Upper lobe of left lung (tissue), 6 donors: Measurements from ENCODE around the gene SUFU. TPM values are rescaled to one million over a fixed set of nuclear protein-coding genes. Genes with fewer than 3 reads are reported as not detected.

ENCODE experiments used
- ATAC-seq, 2 donors: fragments of 200-7000 bp; cut with Tn5 transposase; one replicate each; pipeline ENCODE4 v1.9.1; 2022; ENCODE audit warnings: mild to moderate bottlenecking in 2 of 2, moderate library complexity in 2 of 2; ENCODE audit not compliant: low FRiP score in 2 of 2
- DNase-seq, 2 donors: peaks; one replicate each; pipeline ENCODE4 v3.0.0-alpha.2; 2019 to 2020
- H3K27ac ChIP-seq, 4 donors: fragments of 200-600 bp; sonication (generic); one replicate each; pipeline ENCODE4 v1.5.1; 2016 to 2019
- H3K27me3 ChIP-seq, 4 donors: fragments of 200-600 bp; sonication (generic); one replicate each; pipeline ENCODE4 v1.5.1; 2017 to 2019
- H3K36me3 ChIP-seq, 4 donors: fragments of 200-600 bp; sonication (generic); one replicate each; pipeline ENCODE4 v1.5.1; 2016 to 2019
- H3K4me1 ChIP-seq, 4 donors: fragments of 200-600 bp; sonication (generic); one replicate each; pipeline ENCODE4 v1.5.1; 2018 to 2019
- H3K4me3 ChIP-seq, 4 donors: fragments of 200-600 bp; sonication (generic); one replicate each; pipeline ENCODE4 v1.5.1; 2017 to 2019; ENCODE audit warnings: mild to moderate bottlenecking in 2 of 4, moderate library complexity in 1 of 4
- H3K9me3 ChIP-seq, 4 donors: fragments of 200-600 bp; sonication (generic); one replicate each; pipeline ENCODE4 v1.5.1; 2018 to 2019
- EP300 ChIP-seq, 4 donors: sonication (generic); formaldehyde crosslinking; IDR thresholded peaks; one replicate each; pipeline ENCODE4 v1.5.1; 2017; ENCODE audit warnings: antibody characterized with exemption in 4 of 4, control low read depth in 2 of 4
- POLR2A ChIP-seq, 4 donors: fragments of 450-650 bp; IDR thresholded peaks; one replicate each; pipeline ENCODE4 v1.5.1; 2016 to 2017; ENCODE audit warnings: antibody characterized with exemption in 4 of 4, mild to moderate bottlenecking in 2 of 4
- POLR2AphosphoS5 ChIP-seq, 2 donors: sonication (generic); formaldehyde crosslinking; IDR thresholded peaks; one replicate each; pipeline ENCODE4 v1.5.1; 2017; ENCODE audit warnings: antibody characterized with exemption in 2 of 2
- WGBS, 2 donors: methylation state at CpG; one replicate each; pipeline ENCODE4 v1.1.5; 2017 to 2018; 5-methylcytosine and 5-hydroxymethylcytosine counted together
- total RNA-seq, 6 donors: library from RNA; depleted of rRNA in 4 of 6; stranded (reverse); fragments of >200 nt in 4 of 6; gene quantifications; one replicate each; pipeline versions ENCODE4 v1.1.0 to v1.2.1, GENCODE V29; 2016 to 2021
- TF ChIP-seq, protein P1 (sequence below), 6 experiments: fragments of 450-650 bp in 4 of 6; fragments of 200-600 bp in 2 of 6; sonication (generic) in 2 of 6; IDR thresholded peaks; one replicate each; pipeline ENCODE4 v1.5.1; 2016 to 2019; ENCODE audit warnings: antibody characterized with exemption in 6 of 6
- donor health status: DM: no; HTN: no; CAD: no; lungs with moderate emphysema.
- donor health status: DM: no; HTN: yes; CAD: no; lungs with severe emphysema.

Gene SUFU
- total RNA-seq, 6 donors from 2014 or later: 4.1 to 15.7 (median 11.9) TPM

DNA sequence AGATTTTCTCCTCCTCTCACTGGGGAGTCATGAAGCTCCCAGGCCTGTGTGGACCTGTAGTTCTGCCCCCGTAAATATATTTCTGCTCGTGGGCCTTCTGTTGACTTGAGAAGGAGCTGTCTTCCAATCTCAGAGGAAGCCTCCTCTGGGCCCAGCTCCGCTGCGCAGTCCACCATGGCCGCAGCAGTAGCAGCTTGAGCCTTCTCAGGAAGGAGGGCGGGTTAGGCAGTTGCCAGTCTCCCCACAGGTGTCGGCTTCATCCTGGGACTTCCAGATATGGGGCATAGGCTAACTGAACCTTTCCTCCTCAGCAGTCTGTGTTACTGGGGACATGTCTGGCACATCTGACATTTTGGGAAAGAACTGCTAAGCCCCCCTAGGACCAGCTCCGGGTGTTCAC, 77.6 kb downstream of the SUFU start:
- no peak for TF ChIP-seq EP300 (IDR thresholded peaks at IDR 0.05)
- no peak for TF ChIP-seq POLR2AphosphoS5 (IDR thresholded peaks at IDR 0.05)
- no peak for TF ChIP-seq POLR2A (IDR thresholded peaks at IDR 0.05)
- TF ChIP-seq, protein P1, sequence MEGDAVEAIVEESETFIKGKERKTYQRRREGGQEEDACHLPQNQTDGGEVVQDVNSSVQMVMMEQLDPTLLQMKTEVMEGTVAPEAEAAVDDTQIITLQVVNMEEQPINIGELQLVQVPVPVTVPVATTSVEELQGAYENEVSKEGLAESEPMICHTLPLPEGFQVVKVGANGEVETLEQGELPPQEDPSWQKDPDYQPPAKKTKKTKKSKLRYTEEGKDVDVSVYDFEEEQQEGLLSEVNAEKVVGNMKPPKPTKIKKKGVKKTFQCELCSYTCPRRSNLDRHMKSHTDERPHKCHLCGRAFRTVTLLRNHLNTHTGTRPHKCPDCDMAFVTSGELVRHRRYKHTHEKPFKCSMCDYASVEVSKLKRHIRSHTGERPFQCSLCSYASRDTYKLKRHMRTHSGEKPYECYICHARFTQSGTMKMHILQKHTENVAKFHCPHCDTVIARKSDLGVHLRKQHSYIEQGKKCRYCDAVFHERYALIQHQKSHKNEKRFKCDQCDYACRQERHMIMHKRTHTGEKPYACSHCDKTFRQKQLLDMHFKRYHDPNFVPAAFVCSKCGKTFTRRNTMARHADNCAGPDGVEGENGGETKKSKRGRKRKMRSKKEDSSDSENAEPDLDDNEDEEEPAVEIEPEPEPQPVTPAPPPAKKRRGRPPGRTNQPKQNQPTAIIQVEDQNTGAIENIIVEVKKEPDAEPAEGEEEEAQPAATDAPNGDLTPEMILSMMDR (IDR thresholded peaks at IDR 0.05): no peak
- H3K4me3 ChIP-seq: no peak overlapping the region
- DNase-seq: peak in 1 of 2 donors; percentile 34
- peaks cover 17 to 41% (median 29%) of the 10 kb centered on the region in 4 donors for H3K4me1 ChIP-seq
- WGBS, 2 donors: 84 to 90% methylated on average over 6 to 8 of the region's 8 CpGs
- no peaks in the 10 kb centered on the region for H3K27me3 ChIP-seq
- no peak for ATAC-seq
- peak overlapping the region in 3 of 4 donors; percentile 14 to 80 (median 61) for H3K27ac ChIP-seq
- no peaks in the 10 kb centered on the region for H3K36me3 ChIP-seq
- H3K9me3 ChIP-seq: no peaks in the 10 kb centered on the region

DNA sequence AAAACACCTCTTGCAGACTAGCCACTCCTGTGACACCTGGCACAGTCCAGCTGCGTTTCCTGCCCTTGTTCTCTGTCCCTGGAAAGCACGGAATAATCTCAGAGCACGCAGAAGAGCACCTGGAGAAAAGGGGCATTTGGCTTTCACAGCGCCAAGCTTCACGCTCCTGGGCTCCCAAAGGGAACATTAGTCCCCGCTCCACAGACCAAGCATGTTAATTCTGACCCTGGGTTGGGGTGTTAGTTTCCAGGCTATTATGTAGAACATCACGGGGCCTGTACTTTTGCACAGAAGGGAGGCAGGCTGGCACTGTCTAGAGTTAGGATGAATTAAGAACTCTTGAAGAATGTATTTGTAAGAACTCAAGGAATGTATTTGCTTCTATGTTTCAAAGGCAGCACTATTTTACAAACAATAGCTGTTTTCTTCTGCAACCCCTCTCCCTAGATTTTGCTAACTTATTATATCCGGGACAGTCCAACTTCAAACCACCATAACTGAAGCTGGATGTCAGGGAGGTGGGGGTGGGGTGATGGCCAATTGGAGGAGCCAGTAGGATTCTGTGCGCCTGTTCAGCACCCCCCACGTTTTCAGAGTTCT, 78.3 kb downstream of the SUFU start:
- Histone ChIP-seq H3K9me3 (no peaks in the 10 kb centered on the region), H3K36me3 (no peaks in the 10 kb centered on the region), H3K27ac (peak overlapping the region in 2 of 4 donors; percentile 61 to 80), H3K4me3 (no peak overlapping the region), H3K4me1 (peaks cover 17 to 41% (median 29%) of the 10 kb centered on the region in 4 donors), H3K27me3 (no peaks in the 10 kb centered on the region)
- 68 to 74% methylated on average over 9 to 10 of the region's 10 CpGs for WGBS, 2 donors
- DNase-seq: no peak
- no peak for ATAC-seq
- no peak for TF ChIP-seq POLR2AphosphoS5 (IDR thresholded peaks at IDR 0.05)
- no peak for TF ChIP-seq POLR2A (IDR thresholded peaks at IDR 0.05)
- TF ChIP-seq, protein P1 (IDR thresholded peaks at IDR 0.05): no peak
- no peak for TF ChIP-seq EP300 (IDR thresholded peaks at IDR 0.05)

DNA sequence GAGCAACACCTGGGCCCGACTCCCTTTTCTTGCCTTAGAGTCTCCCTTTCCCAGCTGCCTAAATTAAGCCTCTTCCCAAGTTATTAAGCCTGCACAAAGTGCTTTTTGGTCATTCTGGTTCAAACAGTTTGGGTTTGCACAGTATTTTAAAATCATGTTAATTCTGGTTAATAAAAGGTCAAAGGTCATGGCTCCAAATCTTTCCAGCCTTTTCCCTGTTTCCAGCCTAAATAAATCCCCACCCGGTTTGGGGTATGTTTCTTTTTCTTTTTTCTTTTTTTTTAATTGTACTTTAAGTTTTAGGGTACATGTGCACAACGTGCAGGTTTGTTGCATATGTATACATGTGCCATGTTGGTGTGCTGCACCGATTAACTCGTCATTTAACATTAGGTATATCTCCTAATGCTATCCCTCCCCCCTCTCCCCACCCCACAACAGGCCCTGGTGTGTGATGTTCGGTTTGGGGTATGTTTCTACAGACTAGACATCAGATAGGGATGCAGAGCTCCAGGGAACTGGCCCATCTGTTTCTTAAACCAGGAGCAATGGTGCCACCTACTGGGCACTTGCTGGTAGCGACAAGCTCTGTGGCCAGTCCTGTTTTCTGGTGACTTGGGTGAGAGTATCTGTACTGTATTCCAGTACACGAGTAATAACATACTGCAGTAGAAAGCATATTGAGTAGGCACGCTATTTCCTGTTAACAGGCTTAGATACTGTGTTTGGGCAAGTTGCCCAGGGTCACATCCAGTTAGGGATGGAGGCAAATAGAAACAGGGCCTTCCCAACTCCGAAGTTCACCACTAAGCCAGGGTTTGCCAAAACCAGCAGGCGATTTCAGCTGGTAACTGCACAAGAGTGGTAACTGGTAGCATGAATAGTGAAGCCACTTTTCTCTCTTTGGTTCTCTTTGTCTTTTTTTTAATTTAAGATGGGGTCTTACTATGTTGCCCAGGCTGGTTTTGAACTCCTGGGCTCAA, 80.0 kb downstream of the SUFU start:
- H3K27ac ChIP-seq: peak overlapping the region in 2 of 4 donors; percentile 9 to 53
- peak; percentile 92 to 94 for ATAC-seq
- peak in 1 of 2 donors; percentile 89 for DNase-seq
- peaks cover 17 to 39% (median 28%) of the 10 kb centered on the region in 4 donors for H3K4me1 ChIP-seq
- 44 to 45% methylated on average over 10 to 11 of the region's 11 CpGs for WGBS, 2 donors
- no peak overlapping the region for H3K4me3 ChIP-seq
- H3K9me3 ChIP-seq: no peaks in the 10 kb centered on the region
- no peaks in the 10 kb centered on the region for H3K36me3 ChIP-seq
- TF ChIP-seq, protein P1 (IDR thresholded peaks at IDR 0.05): peak; percentile 74 to 88 (median 84)
- TF ChIP-seq POLR2AphosphoS5 (IDR thresholded peaks at IDR 0.05): no peak
- TF ChIP-seq EP300 (IDR thresholded peaks at IDR 0.05): no peak
- no peaks in the 10 kb centered on the region for H3K27me3 ChIP-seq

DNA sequence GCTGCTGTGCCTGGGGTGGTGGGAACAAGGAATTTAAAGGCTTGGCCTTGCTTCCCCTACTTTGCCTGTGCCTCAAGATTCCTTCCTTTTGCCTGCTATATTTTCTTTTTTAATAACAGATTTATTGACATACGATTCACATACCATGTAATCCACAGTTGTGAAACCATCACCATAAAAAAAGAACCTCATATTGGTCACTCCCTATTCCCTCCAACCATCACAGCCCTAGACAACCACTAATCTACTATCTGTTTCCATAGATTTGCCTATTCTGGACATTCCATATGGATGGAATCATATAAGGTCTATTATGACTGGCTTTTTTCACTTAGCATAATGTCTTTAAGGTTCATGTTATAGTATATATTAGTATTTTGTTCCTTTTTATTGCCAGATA, 81.3 kb downstream of the SUFU start:
- WGBS, 2 donors: 79 to 91% methylated on average over 1 of the region's 1 CpG
- Histone ChIP-seq H3K4me1 (peaks cover 4 to 26% (median 15%) of the 10 kb centered on the region in 4 donors), H3K27ac (no peak overlapping the region), H3K9me3 (no peaks in the 10 kb centered on the region), H3K4me3 (no peak overlapping the region), H3K36me3 (no peaks in the 10 kb centered on the region), H3K27me3 (no peaks in the 10 kb centered on the region)
- ATAC-seq (no peak), DNase-seq (no peak)
- TF ChIP-seq, protein P1 (IDR thresholded peaks at IDR 0.05): no peak
- no peak for TF ChIP-seq EP300 (IDR thresholded peaks at IDR 0.05)
- TF ChIP-seq POLR2A (IDR thresholded peaks at IDR 0.05): no peak
- no peak for TF ChIP-seq POLR2AphosphoS5 (IDR thresholded peaks at IDR 0.05)
